ENCODE data around the gene ZNF155.
A peak's percentile ranks its signal among the peaks of the same experiment; 100 is the strongest.

The ZNF155 gene

DNA sequence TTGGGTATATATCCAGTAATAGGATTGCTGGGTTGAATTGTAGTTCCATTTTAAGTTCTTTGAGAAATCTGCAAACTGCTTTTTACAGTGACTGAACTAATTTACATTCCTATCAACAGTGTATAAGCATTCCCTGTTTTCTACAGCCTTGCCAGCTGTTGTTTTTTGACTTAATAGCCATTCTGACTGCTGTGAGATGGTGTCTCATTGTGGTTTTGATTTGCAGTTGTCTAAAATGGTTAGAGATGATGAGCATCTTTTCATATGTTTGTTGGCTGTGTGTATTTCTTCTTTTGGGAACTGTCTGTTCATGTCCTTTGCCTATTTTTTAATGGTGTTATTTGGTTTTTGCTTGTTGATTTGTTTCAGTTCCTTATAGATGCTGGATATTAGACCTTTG is 37.2 kb downstream of the ZNF155 start:
- no peak overlapping the region for H3K4me3 ChIP-seq (ENCODE audit: low read depth, low read length)
- no peak for TF ChIP-seq MYC (IDR thresholded peaks at IDR 0.05; ENCODE audit: low read depth, low read length)
- TF ChIP-seq, protein P1, sequence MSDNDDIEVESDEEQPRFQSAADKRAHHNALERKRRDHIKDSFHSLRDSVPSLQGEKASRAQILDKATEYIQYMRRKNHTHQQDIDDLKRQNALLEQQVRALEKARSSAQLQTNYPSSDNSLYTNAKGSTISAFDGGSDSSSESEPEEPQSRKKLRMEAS (IDR thresholded peaks at IDR 0.05; ENCODE audit: low read depth, low read length), result no peak
- TF ChIP-seq POLR2A (IDR thresholded peaks at IDR 0.05; ENCODE audit: extremely low read depth, insufficient read length), result no peak
- TF ChIP-seq, protein P2, sequence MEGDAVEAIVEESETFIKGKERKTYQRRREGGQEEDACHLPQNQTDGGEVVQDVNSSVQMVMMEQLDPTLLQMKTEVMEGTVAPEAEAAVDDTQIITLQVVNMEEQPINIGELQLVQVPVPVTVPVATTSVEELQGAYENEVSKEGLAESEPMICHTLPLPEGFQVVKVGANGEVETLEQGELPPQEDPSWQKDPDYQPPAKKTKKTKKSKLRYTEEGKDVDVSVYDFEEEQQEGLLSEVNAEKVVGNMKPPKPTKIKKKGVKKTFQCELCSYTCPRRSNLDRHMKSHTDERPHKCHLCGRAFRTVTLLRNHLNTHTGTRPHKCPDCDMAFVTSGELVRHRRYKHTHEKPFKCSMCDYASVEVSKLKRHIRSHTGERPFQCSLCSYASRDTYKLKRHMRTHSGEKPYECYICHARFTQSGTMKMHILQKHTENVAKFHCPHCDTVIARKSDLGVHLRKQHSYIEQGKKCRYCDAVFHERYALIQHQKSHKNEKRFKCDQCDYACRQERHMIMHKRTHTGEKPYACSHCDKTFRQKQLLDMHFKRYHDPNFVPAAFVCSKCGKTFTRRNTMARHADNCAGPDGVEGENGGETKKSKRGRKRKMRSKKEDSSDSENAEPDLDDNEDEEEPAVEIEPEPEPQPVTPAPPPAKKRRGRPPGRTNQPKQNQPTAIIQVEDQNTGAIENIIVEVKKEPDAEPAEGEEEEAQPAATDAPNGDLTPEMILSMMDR (IDR thresholded peaks at IDR 0.05; ENCODE audit: low read depth, low read length), result no peak
- DNase-seq (ENCODE audit: low read depth), result no peak

DNA sequence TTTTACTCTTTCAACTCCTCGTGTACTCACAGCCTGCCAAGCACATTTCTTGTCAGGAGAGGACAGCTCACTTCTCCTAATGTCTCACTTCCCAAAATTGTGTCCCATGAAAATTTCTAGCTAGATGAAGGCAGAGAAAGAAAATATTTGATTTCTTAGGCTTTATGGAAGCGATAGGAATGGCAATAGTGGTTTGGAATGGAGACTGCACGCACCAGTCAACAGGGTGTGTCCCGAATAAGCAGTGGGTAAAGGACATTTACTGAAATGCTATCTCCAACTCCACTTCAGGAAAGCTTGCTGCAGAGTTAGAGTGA is 40.9 kb downstream of the ZNF155 start:
- H3K4me3 ChIP-seq (ENCODE audit: low read depth, low read length), result peak overlapping the region; percentile 75
- no peak for DNase-seq (ENCODE audit: low read depth)
- TF ChIP-seq, protein P1 (IDR thresholded peaks at IDR 0.05; ENCODE audit: low read depth, low read length), result no peak
- TF ChIP-seq, protein P2 (IDR thresholded peaks at IDR 0.05; ENCODE audit: low read depth, low read length), result no peak
- TF ChIP-seq POLR2A (IDR thresholded peaks at IDR 0.05; ENCODE audit: extremely low read depth, insufficient read length) (no peak), MYC (IDR thresholded peaks at IDR 0.05; ENCODE audit: low read depth, low read length) (no peak)

DNA sequence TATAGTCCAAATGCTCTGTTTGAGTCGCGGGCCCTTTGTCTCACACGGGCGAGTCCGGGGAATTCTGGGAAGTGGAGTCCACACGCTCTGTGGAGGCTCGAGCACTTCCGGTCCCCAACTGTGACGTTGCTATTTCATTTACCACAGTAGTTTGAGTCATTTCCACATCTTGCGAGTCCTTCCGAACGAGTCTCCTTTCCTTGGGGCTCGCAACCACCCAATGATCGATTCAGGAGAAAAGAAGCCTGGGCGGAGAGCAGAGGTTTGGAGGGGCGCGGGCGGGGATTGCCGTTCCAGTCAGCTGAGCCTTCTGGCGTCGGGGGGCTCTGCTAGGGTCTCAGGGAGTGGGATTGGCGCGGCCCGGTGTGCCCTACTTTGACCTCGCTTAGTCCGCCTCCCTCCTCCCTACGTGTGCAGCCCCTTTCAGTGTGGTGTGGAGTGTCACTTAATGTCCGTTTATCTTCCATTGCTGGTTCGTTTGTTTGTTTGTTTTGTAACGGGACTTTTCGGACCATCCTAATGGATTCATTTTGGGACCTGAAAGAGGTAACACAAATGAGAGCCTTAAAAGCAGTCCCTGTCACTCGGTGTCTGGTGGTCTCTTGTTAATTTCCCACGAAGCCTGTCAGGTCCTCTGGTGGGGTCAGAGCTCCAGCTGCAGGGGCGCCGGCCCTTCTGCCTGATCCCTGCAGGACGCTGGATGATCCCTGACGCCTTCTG is 41.4 kb downstream of the ZNF155 start, which contains the start of gene ZNF222:
Gene ZNF222, plus strand, starts transcription at position 163 of the 720 bp plus-strand sequence. Its CDS starts 58 bp downstream, at position 221.
- peak; percentile 87 for DNase-seq (ENCODE audit: low read depth)
- TF ChIP-seq, protein P2 (IDR thresholded peaks at IDR 0.05; ENCODE audit: low read depth, low read length), result no peak
- TF ChIP-seq MYC (IDR thresholded peaks at IDR 0.05; ENCODE audit: low read depth, low read length), result no peak
- TF ChIP-seq POLR2A (IDR thresholded peaks at IDR 0.05; ENCODE audit: extremely low read depth, insufficient read length), result no peak
- TF ChIP-seq, protein P1 (IDR thresholded peaks at IDR 0.05; ENCODE audit: low read depth, low read length), result no peak
- peak within 1 kb of the TSS; percentile 75 for H3K4me3 ChIP-seq (ENCODE audit: low read depth, low read length)

DNA sequence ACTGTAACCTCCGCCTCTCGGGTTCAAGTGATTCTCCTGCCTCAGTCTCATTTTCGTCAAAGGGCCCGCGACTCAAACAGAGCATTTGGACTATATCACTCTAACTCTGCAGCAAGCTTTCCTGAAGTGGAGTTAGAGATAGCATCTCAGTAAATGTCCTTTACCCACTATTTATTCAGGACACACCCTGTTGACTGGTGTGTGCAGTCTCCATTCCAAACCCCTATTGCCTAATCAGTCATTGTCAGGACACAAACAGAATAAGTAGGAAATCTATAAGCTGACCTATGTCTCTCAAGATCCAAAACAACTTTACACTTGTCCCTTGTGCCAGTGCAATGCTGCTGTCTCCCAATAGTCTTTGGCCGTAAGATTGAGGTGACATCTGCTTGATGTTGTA is 42.6 kb downstream of the ZNF155 start:
- H3K4me3 ChIP-seq (ENCODE audit: low read depth, low read length), result no peak overlapping the region
- TF ChIP-seq POLR2A (IDR thresholded peaks at IDR 0.05; ENCODE audit: extremely low read depth, insufficient read length) (no peak), MYC (IDR thresholded peaks at IDR 0.05; ENCODE audit: low read depth, low read length) (no peak)
- TF ChIP-seq, protein P1 (IDR thresholded peaks at IDR 0.05; ENCODE audit: low read depth, low read length), result no peak
- TF ChIP-seq, protein P2 (IDR thresholded peaks at IDR 0.05; ENCODE audit: low read depth, low read length), result no peak
- no peak for DNase-seq (ENCODE audit: low read depth)

DNA sequence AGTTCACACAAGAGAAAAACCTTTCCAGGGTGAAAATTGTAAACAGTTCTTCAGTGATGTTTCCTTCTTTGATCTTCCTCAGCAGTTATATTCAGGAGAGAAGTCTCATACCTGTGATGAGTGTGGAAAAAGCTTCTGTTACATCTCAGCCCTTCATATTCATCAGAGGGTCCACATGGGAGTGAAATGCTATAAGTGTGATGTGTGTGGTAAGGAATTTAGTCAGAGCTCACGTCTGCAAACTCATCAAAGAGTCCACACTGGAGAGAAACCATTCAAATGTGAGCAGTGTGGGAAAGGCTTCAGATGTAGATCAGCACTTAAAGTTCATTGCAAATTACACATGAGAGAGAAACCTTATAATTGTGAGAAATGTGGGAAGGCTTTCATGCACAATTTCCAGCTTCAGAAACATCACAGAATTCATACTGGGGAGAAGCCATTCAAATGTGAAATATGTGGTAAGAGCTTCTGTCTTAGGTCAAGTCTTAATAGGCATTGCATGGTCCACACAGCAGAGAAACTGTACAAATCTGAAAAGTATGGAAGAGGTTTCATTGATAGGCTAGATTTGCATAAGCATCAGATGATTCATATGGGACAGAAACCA is 48.1 kb downstream of the ZNF155 start:
- DNase-seq (ENCODE audit: low read depth), result no peak
- TF ChIP-seq POLR2A (IDR thresholded peaks at IDR 0.05; ENCODE audit: extremely low read depth, insufficient read length) (no peak), MYC (IDR thresholded peaks at IDR 0.05; ENCODE audit: low read depth, low read length) (no peak)
- TF ChIP-seq, protein P2 (IDR thresholded peaks at IDR 0.05; ENCODE audit: low read depth, low read length), result no peak
- TF ChIP-seq, protein P1 (IDR thresholded peaks at IDR 0.05; ENCODE audit: low read depth, low read length), result no peak
- H3K4me3 ChIP-seq (ENCODE audit: low read depth, low read length), result no peak overlapping the region
